Stromal cell of bone marrow (primary cell): Measurements from ENCODE around the gene MOB2.
"Not testable (repeated sequence)": the region's sequence is repeated elsewhere in the genome, so short reads cannot be mapped to it uniquely, and the experiment has no call there.

Source experiments
- DNase-seq: peaks from one replicate; pipeline ENCODE4 v3.0.0-alpha.2; 2012; ENCODE audit warnings: low read depth

The MOB2 gene

GRCh38 chr11:1439341-1439740 is 47.2 kb downstream of the MOB2 start:
- DNase-seq: no peak

DNA sequence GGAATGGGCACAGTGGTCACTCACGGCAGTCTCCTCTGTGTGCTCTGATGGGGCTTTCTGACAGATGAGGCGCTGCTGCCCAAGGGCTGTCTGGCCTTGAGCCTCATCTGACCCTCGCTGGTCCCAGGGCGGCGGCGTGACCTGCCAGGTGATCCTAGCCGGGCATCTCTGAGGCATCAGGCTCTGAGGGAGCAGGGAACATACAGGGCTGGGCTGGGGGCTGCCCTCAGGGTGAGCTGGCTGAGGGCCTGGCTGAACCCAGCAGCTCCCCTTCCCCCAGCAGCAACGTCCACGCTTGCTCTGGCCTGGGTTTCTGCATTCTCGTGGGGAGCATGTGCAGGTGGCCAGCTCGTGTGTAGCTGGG is 47.6 kb downstream of the MOB2 start:
- DNase-seq: no peak

DNA sequence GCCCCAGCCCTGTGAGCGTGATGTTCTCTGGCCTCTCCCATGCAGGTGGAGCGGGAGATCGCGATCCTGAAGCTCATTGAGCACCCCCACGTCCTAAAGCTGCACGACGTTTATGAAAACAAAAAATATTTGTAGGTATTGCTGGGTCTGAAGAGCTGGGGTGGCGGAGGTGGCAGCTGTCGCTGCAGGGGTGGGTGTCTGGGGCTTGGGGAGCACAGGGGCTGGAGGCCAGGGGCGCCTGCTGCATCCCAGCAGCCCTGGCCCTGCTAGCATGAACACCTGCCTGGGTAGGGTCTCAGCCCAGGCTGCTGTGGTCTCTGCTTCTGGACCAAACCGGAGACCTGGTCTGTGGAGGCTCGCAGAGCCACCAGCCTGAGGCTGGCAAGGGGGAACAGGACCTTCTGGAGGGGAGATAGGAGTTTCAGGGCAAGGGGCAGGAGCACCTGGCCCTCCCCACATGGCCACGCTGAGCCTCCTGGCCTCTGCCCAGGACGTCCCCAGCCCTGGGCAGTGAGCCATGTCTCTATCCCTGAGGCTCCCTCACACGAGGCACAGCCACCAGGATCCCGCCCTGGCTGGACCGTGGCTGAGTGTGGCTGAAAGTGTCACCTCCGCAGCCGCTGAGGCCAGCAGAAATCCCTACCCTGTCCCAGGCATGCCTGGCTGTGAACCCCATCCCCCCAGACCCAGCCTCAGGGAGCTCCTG is 48.2 kb downstream of the MOB2 start:
- no peak for DNase-seq

DNA sequence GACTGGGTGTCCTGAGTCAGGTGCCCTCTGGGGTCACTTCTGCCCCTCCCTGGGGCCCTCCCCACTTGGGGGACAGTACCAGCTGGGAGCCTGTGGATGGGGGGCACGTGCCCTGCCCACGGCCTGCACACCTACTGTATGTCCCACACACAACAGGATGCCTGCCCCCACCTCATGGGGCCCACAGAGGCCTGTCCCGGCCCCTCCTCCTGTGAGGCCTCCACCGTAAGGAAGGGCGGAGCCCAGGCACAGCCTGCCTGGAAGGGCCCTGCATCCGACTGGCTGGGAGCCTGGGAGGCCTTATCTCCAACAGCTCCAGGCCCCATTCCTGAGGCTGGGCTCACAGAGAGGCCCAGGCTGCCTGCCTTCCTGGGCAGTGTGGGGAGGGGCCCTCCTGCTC is 49.1 kb downstream of the MOB2 start:
- no peak for DNase-seq

DNA sequence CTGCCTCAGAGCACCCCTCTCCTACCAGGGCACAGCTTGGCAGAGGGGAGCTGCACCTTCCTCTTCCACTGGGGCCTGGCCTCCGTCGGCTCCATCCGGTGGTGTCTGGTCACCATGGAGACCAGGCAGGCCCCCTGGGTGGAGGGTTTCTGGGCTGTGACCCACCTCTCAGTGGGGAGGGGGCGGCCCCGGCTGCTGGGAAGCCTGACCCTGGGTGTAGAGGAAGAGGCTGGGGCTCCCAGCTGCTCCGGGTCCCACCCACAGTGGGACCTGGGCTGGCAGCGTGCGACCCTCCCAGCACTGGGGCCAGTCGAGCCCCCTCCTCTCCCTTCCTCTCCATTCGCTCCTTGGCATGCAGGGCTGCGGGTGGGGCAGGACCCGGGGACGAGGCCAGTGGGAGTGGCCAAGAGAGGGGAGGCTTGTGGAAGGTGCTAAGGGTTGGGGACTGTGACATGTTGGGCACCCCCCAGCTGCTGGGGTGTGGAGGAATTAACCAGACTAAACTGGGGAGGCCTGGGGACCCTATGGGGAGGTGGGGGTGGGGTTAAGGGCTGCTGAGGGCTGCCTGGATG is 50.0 kb downstream of the MOB2 start:
- DNase-seq: no peak

DNA sequence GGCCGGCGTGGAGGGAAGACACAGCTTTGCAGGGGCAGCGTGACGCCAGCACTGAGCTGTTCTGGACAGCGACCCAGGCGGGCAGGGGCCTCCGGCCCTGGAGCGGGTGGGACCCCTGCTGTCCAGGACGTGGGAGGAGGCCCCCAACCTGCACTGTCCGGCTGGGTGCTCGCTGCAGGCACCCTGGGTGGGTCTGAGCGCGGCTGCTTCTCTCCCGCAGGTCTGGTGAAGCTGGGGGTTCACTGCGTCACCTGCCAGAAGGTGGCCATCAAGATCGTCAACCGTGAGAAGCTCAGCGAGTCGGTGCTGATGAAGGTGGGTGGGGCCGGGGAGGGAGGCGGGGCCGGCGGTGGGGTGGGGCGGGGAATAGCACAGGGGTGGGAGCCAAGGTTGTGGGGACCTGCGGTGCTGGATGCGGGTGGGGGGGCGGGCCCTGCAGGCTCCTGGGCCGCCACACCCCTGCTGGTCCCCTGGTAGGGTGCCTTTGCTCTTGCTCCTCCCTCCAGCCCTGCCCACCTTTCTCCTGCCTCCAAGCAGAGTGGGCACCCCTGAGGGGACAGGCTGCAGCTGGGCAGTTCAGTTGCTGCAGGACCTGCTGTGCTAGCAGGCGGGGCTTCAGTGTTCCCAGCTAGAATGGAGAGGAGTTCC is 50.6 kb downstream of the MOB2 start:
- no peak for DNase-seq

DNA sequence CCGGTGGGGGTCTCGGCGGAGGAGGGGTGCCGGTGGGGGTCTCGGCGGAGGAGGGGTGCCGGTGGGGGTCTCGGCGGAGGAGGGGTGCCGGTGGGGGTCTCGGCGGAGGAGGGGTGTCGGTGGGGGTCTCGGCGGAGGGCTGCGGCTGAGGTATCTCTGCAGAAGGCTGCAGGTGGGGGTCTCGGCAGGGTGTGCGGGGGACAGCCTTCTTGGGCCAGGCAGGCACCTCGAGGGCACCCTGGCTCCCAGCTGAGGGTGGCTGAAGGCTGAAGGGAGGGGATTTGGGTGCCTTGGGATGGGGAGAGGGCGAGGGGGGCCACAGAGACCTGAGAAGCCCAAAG is 51.1 kb downstream of the MOB2 start:
- not testable (repeated sequence) for DNase-seq

DNA sequence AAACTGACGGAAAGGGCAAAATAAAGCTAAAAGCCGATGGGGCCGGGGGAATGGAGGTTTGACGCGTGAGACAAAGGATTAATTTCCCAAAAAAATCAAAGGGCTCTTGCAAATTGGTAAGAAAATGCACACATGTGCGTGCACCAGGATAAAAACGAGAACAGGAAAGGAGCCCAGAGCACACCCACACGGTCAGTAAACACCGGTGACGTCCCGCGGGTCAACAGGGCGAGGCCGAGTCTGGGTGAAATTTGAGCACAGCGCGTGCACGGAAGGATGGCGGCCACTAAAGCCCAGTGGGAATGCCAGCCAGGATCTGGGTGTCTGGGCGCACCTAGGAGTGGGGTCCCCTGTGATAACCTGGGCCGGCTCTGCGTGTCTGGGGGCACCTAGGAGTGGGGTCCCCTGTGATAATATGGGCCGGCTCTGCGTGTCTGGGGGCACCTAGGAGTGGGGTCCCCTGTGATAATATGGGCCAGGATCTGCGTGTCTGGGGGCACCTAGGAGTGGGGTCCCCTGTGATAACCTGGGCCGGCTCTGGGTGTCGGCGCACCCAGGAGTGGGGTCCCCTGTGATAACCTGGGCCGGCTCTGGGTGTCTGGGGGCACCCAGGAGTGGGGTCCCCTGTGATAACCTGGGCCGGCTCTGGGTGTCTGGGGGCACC is 52.5 kb downstream of the MOB2 start:
- no peak for DNase-seq

DNA sequence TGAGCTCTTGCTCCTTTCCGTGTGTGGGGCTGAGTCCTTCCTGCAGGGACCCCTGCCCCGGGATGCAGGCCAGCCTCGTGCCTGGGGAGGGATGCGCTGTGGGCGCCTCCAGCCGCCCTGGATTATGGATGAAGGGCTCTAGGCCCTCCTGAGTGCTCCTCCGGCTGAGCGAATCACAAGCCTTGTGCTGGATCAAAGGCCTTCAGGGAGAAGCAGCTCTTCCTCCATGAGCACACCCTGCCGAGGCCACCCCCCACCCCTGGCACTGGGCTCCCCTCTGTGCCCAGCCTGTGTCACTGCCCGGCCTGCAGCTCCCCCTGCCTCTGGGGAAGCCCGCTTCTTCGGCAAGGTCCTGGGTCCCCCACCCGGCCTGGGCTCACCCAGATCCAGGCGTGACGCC is 53.0 kb downstream of the MOB2 start:
- DNase-seq: no peak

DNA sequence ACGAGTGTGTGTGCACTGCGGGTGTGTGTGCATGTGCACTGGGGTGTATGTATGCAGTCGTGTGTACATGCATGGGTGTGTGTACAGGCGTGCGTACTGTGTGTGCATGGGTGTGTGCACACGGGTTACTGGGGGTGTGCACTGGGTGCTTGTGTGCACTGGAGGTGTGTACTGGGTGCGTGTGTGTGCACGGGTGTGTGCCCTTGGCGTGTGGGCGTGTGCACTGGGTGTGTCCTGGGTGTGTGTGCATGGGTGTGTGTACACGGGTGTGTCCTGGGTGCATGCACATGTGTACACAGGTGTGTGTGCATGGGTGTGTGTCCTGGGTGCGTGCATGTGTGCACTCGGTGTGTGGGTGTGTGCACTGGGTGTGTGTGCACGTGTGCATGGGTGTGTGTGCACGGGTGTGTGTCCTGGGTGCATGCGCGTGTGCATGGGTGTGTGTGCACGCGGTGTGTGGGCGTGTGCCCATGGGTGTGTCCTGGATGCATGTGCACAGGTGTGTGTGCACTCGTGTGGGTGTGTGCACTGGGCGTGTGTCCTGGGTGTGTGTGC is 57.7 kb downstream of the MOB2 start:
- no peak for DNase-seq

GRCh38 chr11:1425439-1425838 is 61.1 kb downstream of the MOB2 start:
- no peak for DNase-seq

GRCh38 chr11:1425006-1425405 is 61.6 kb downstream of the MOB2 start:
- DNase-seq: no peak

GRCh38 chr11:1423406-1423805 is 63.2 kb downstream of the MOB2 start:
- DNase-seq: not testable (repeated sequence)

GRCh38 chr11:1422981-1423380 is 63.6 kb downstream of the MOB2 start:
- no peak for DNase-seq

DNA sequence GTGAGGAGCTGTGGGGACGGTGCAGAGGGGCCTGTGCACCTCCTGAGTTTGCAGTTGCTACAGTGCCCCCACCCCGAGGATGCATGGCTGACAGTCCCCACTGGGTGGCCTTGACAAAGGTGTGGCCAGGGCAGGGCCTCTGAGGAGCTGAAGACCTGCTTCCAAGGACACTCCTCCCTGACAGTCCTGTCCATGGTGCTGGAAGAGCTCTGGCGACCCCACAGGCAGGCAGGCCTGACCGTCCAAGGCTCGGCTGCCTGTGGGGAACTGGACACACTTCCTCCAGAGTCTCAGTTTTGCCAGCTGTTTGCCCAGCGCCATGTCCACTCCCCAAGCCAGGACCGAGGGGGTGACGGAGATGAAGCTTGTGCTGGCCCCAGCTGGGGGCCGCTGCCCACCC is 64.1 kb downstream of the MOB2 start:
- no peak for DNase-seq

DNA sequence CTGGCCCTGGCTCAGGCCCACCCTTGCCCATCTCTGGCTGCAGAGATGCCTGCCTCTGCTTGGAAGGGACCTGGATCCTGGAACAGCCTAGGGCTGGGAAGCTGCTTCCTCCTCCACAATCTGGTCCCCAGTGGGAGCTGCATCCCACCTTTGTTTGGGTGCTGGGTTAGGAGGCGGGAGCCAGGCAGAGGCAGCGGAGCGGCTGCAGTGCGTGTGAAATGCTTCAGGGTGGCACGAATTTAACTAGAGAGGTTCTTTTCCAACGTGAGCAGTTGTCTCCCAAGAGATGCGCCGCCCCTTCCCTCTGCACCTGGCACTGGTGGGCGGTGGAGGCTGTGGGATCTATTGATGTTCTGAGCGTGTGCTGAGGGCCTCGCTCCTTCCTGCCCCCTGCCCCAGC is 65.3 kb downstream of the MOB2 start:
- DNase-seq: no peak

- DNase-seq: no peak
Observed at GRCh38 chr11:1419811-1420210, 66.8 kb downstream of the MOB2 start.
